ENCODE measurements around the gene GZMH.

Gene GZMH

GRCh38 chr14:24578558-24578957 is 30.9 kb downstream of the GZMH start:
- H3K36me3 ChIP-seq (ENCODE audit: insufficient read depth): no peaks in the 10 kb centered on the region
- TF ChIP-seq, protein P1, sequence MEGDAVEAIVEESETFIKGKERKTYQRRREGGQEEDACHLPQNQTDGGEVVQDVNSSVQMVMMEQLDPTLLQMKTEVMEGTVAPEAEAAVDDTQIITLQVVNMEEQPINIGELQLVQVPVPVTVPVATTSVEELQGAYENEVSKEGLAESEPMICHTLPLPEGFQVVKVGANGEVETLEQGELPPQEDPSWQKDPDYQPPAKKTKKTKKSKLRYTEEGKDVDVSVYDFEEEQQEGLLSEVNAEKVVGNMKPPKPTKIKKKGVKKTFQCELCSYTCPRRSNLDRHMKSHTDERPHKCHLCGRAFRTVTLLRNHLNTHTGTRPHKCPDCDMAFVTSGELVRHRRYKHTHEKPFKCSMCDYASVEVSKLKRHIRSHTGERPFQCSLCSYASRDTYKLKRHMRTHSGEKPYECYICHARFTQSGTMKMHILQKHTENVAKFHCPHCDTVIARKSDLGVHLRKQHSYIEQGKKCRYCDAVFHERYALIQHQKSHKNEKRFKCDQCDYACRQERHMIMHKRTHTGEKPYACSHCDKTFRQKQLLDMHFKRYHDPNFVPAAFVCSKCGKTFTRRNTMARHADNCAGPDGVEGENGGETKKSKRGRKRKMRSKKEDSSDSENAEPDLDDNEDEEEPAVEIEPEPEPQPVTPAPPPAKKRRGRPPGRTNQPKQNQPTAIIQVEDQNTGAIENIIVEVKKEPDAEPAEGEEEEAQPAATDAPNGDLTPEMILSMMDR (conservative IDR thresholded peaks at IDR 0.05; ENCODE audit: low read depth, low read length): no peak
- H3K4me3 ChIP-seq (IDR thresholded peaks at IDR 0.05; ENCODE audit: insufficient read depth, low read depth, low read length): no peak overlapping the region
- no peak overlapping the region for H3K9ac ChIP-seq
- no peak overlapping the region for H3K27ac ChIP-seq
- no peaks in the 10 kb centered on the region for H3K27me3 ChIP-seq (ENCODE audit: insufficient read depth, low read depth)
- no peaks in the 10 kb centered on the region for H3K4me1 ChIP-seq (ENCODE audit: low read depth, poor library complexity, severe bottlenecking)
- H3K4me2 ChIP-seq: no peak overlapping the region
- H4K20me1 ChIP-seq (ENCODE audit: insufficient read depth): no peaks in the 10 kb centered on the region
- no peak overlapping the region for H2AFZ ChIP-seq (ENCODE audit: low read depth)
- no peaks in the 10 kb centered on the region for H3K79me2 ChIP-seq (ENCODE audit: insufficient read depth, low read depth)

GRCh38 chr14:24576771-24577170 is 32.7 kb downstream of the GZMH start:
- no peaks in the 10 kb centered on the region for H3K27me3 ChIP-seq (ENCODE audit: insufficient read depth, low read depth)

GRCh38 chr14:24576182-24576581 is 33.3 kb downstream of the GZMH start, which contains the start of gene CTSG:
CTSG (minus strand) TSS chr14:24576250; CDS start chr14:24576223, 27 bp downstream.
- Histone ChIP-seq H3K9ac (no peak within 1 kb of the TSS), H3K4me1 (ENCODE audit: low read depth, poor library complexity, severe bottlenecking) (no peaks in the 10 kb centered on the region), H3K4me3 (IDR thresholded peaks at IDR 0.05; ENCODE audit: insufficient read depth, low read depth, low read length) (no peak within 1 kb of the TSS), H3K4me2 (no peak within 1 kb of the TSS), H3K27ac (no peak within 1 kb of the TSS), H4K20me1 (ENCODE audit: insufficient read depth) (no peaks in the 10 kb centered on the region), H3K79me2 (ENCODE audit: insufficient read depth, low read depth) (no peaks in the 10 kb centered on the region), H2AFZ (ENCODE audit: low read depth) (no peak within 1 kb of the TSS), H3K27me3 (ENCODE audit: insufficient read depth, low read depth) (no peaks in the 10 kb centered on the region), H3K36me3 (ENCODE audit: insufficient read depth) (no peaks in the 10 kb centered on the region)
- TF ChIP-seq, protein P1 (conservative IDR thresholded peaks at IDR 0.05; ENCODE audit: low read depth, low read length): no peak

More at GRCh38 chr14:24576771-24577170, 32.7 kb downstream of the GZMH start:
- Histone ChIP-seq H3K4me2 (no peak overlapping the region), H3K36me3 (ENCODE audit: insufficient read depth) (no peaks in the 10 kb centered on the region), H3K9ac (no peak overlapping the region), H3K27ac (no peak overlapping the region), H3K4me3 (IDR thresholded peaks at IDR 0.05; ENCODE audit: insufficient read depth, low read depth, low read length) (no peak overlapping the region), H3K79me2 (ENCODE audit: insufficient read depth, low read depth) (no peaks in the 10 kb centered on the region), H4K20me1 (ENCODE audit: insufficient read depth) (no peaks in the 10 kb centered on the region), H3K4me1 (ENCODE audit: low read depth, poor library complexity, severe bottlenecking) (no peaks in the 10 kb centered on the region), H2AFZ (ENCODE audit: low read depth) (no peak overlapping the region)
- TF ChIP-seq, protein P1 (conservative IDR thresholded peaks at IDR 0.05; ENCODE audit: low read depth, low read length): no peak

DNA sequence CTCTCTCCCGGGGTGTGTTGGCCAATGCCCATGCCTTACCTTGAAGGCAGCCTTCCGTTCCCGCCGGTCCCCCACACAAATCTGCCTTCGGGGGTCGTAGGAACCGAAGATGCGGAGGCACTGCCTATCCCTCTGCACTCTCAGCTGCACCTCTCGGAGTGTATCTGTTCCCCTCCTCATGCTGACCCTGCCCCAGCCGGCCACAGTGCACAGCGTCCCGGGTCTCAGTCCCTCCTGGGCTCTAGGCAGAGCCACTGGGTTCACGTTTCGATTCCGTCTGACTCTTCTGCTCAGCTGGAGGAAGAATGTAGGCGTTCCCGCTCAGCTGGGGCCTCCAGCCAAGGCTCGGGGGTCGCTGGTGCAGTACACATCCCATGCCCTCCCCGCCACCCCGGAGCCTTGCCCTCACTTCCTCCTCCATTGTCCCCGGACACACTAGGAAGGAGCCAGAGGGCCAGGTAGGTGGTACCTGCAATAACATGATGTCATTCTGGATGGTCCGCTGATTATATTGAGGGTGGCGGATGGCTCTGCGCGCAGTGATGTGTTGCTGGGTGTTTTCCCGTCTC is 35.2 kb downstream of the GZMH start:
- Histone ChIP-seq H3K4me3 (IDR thresholded peaks at IDR 0.05; ENCODE audit: insufficient read depth, low read depth, low read length) (no peak overlapping the region), H3K4me1 (ENCODE audit: low read depth, poor library complexity, severe bottlenecking) (no peaks in the 10 kb centered on the region), H4K20me1 (ENCODE audit: insufficient read depth) (no peaks in the 10 kb centered on the region), H3K27me3 (ENCODE audit: insufficient read depth, low read depth) (no peaks in the 10 kb centered on the region), H3K4me2 (no peak overlapping the region), H3K79me2 (ENCODE audit: insufficient read depth, low read depth) (no peaks in the 10 kb centered on the region), H3K9ac (no peak overlapping the region), H3K27ac (no peak overlapping the region), H3K36me3 (ENCODE audit: insufficient read depth) (no peaks in the 10 kb centered on the region), H2AFZ (ENCODE audit: low read depth) (no peak overlapping the region)
- TF ChIP-seq, protein P1 (conservative IDR thresholded peaks at IDR 0.05; ENCODE audit: low read depth, low read length): no peak
